K562 (cell line): ENCODE data around the gene CROCC2. TPM values are rescaled to one million over a fixed set of nuclear protein-coding genes. Genes with fewer than 3 reads are reported as not detected.

Source experiments
- ATAC-seq: fragments of 200-7000 bp; cut with Tn5 transposase; 3 replicates; pipeline ENCODE4 v1.9.1; 2020; ENCODE audit warnings: moderate library complexity
- BruUV-seq: library from RNA; stranded (reverse); fragments of 400-500 nt; replicated peaks from 2 replicates; lab custom pipeline; 2021; lab: Mats Ljungman, UMichigan
- CTCF ChIA-PET: fragments of 300-600 bp; formaldehyde crosslinking; extraction: SDS; loops from one replicate; lab custom pipeline; 2021; ENCODE audit warnings: low intra/inter-chr PET ratio; lab: Yijun Ruan, JAX
- POLR2A ChIA-PET: fragments of 300-600, 350-650 bp; sonication (Branson Sonifier 250); formaldehyde crosslinking; extraction: SDS; loops from one replicate; lab custom pipeline; 2021; ENCODE audit warnings: antibody characterized with exemption, inconsistent platforms; lab: Yijun Ruan, JAX
- DNase-seq, 4 experiments: peaks; one replicate each; pipeline versions ENCODE4 v3.0.0 to v3.0.0-alpha.2; 2011 to 2018; ENCODE audit warnings: low spot score in 3 of 4, mixed read lengths in 3 of 4; ENCODE audit errors: extremely low read depth in 1 of 4
- FAIRE-seq: peaks from 2 replicates; lab custom pipeline; 2011; peaks lifted over from hg19 to GRCh38; lab: Jason Lieb, UNC
- H2AFZ ChIP-seq: 2 replicates; pipeline ENCODE4 v1.6.0; 2011; ENCODE audit warnings: low read depth, low read length, control low read depth, inconsistent platforms
- H3K27ac ChIP-seq: fragments of 200-600 bp; 3 replicates; pipeline ENCODE4 v1.8.0; 2011; ENCODE audit warnings: low read depth, mild to moderate bottlenecking, control low read depth, inconsistent platforms, low read length, moderate library complexity, mixed read lengths; ENCODE audit errors: extremely low read depth
- H3K27me3 ChIP-seq, 2 experiments: fragments of 300-600 bp in 1 of 2; 2 replicates in 1 of 2; 3 replicates in 1 of 2; pipeline versions ENCODE4 v1.6.0 to v1.8.0; 2011; ENCODE audit warnings: inconsistent platforms in 2 of 2, low read length in 2 of 2, mild to moderate bottlenecking in 1 of 2, mixed read lengths in 1 of 2, moderate library complexity in 1 of 2; ENCODE audit not compliant: control insufficient read depth in 2 of 2, insufficient read depth in 2 of 2
- H3K36me3 ChIP-seq: fragments of 300-600 bp; 3 replicates; pipeline ENCODE4 v1.8.0; 2011; ENCODE audit warnings: mild to moderate bottlenecking, low read length, inconsistent platforms; ENCODE audit not compliant: control insufficient read depth, insufficient read depth
- H3K4me1 ChIP-seq, 2 experiments: fragments of 200-600 bp in 1 of 2; replicated peaks in 1 of 2; 2 replicates in 1 of 2; 3 replicates in 1 of 2; pipeline versions ENCODE4 v1.5.1 to v1.8.0; 2011; ENCODE audit warnings: inconsistent platforms in 2 of 2, low read length in 2 of 2, mild to moderate bottlenecking in 1 of 2, mixed read lengths in 1 of 2, moderate library complexity in 1 of 2; ENCODE audit not compliant: control insufficient read depth in 2 of 2, insufficient read depth in 2 of 2
- H3K4me2 ChIP-seq: 2 replicates; pipeline ENCODE4 v1.6.1; 2011; ENCODE audit warnings: low read length, control low read depth, inconsistent platforms, mixed read lengths; ENCODE audit not compliant: insufficient read depth
- H3K4me3 ChIP-seq: fragments of 200-600 bp; sonication (generic), shearing (Covaris generic); 2 replicates; pipeline ENCODE4 v1.5.1; 2016; ENCODE audit warnings: control low read depth, inconsistent platforms
- H3K79me2 ChIP-seq: fragments of 200-600 bp; 3 replicates; pipeline ENCODE4 v1.8.0; 2011; ENCODE audit warnings: low read length, inconsistent platforms; ENCODE audit not compliant: control insufficient read depth, insufficient read depth
- H3K9ac ChIP-seq, 2 experiments: 2 replicates each; pipeline versions ENCODE4 v1.6.0 to v1.6.1; 2011; ENCODE audit warnings: low read depth in 2 of 2, low read length in 2 of 2, control low read depth in 1 of 2, inconsistent platforms in 1 of 2, mild to moderate bottlenecking in 1 of 2, mixed read lengths in 1 of 2; ENCODE audit not compliant: insufficient read depth in 1 of 2
- H3K9me1 ChIP-seq: one replicate; pipeline ENCODE4 v1.6.0; 2011; ENCODE audit warnings: inconsistent platforms, mild to moderate bottlenecking, low read length, moderate library complexity; ENCODE audit not compliant: control insufficient read depth, insufficient read depth
- H3K9me3 ChIP-seq: replicated peaks from 2 replicates; pipeline ENCODE4 v1.5.1; 2011; ENCODE audit warnings: low read depth, low read length, inconsistent platforms; ENCODE audit not compliant: control insufficient read depth, insufficient read depth
- H4K20me1 ChIP-seq: replicated peaks from 2 replicates; pipeline ENCODE4 v1.6.1; 2011; ENCODE audit warnings: low read length, inconsistent platforms, mixed read lengths; ENCODE audit not compliant: control insufficient read depth, insufficient read depth
- ARID3B ChIP-seq: fragments of 250-450 bp; sonication (Bioruptor Pico); IDR thresholded peaks from 2 replicates; pipeline ENCODE4 v1.4.0; 2020; ENCODE audit warnings: borderline replicate concordance
- ATF3 ChIP-seq, 2 experiments: fragments of 450-650 bp in 1 of 2; sonication (generic) in 1 of 2; formaldehyde crosslinking in 1 of 2; IDR thresholded peaks in 1 of 2; conservative IDR thresholded peaks in 1 of 2; 2 replicates each; pipeline versions ENCODE4 v1.6.1 to v1.8.1; 2016 to 2023; ENCODE audit warnings: mild to moderate bottlenecking in 2 of 2, moderate library complexity in 2 of 2, inconsistent platforms in 1 of 2, missing genetic modification reagents in 1 of 2
- HINFP ChIP-seq: fragments of 450-650 bp; conservative IDR thresholded peaks from 2 replicates; pipeline ENCODE4 v1.6.1; 2016; ENCODE audit warnings: missing genetic modification characterization, low read depth, mild to moderate bottlenecking, control low read depth, missing compliant biosample characterization
- MBD2 ChIP-seq: sonication (generic); IDR thresholded peaks from 2 replicates; pipeline ENCODE4 v1.6.1; 2016; ENCODE audit warnings: low read depth, borderline replicate concordance
- NR2C1 ChIP-seq, 2 experiments: fragments of 450-650 bp; IDR thresholded peaks; 2 replicates each; pipeline ENCODE4 v1.6.1; 2017; ENCODE audit warnings: mild to moderate bottlenecking in 2 of 2, antibody characterized with exemption in 1 of 2, inconsistent platforms in 1 of 2, missing compliant biosample characterization in 1 of 2, missing genetic modification characterization in 1 of 2
- SREBF1 ChIP-seq: fragments of 150-350 bp; IDR thresholded peaks from 2 replicates; pipeline ENCODE4 v1.6.1; 2014; ENCODE audit warnings: antibody characterized with exemption, low read depth, low read length, borderline replicate concordance
- TFE3 ChIP-seq: fragments of 450-650 bp; formaldehyde crosslinking; IDR thresholded peaks from 2 replicates; pipeline ENCODE4 v1.4.0; 2020; ENCODE audit warnings: mild to moderate bottlenecking, mixed read lengths
- YBX1 ChIP-seq: fragments of 450-650 bp; IDR thresholded peaks from 2 replicates; pipeline ENCODE4 v1.7.1; 2016; ENCODE audit warnings: mild to moderate bottlenecking
- ZBED1 ChIP-seq: IDR thresholded peaks from 2 replicates; pipeline ENCODE4 v1.6.1; 2014
- ZBTB1 ChIP-seq: sonication (generic); formaldehyde crosslinking; IDR thresholded peaks from 2 replicates; pipeline ENCODE4 v1.8.1; 2023; ENCODE audit warnings: missing genetic modification reagents, low read depth, mild to moderate bottlenecking, borderline replicate concordance
- ZBTB34 ChIP-seq: fragments of 250-450 bp; sonication (Bioruptor Pico); IDR thresholded peaks from 2 replicates; pipeline ENCODE4 v1.8.0; 2021; ENCODE audit warnings: mild to moderate bottlenecking, moderate library complexity
- ZNF316 ChIP-seq: fragments of 450-650 bp; IDR thresholded peaks from 2 replicates; pipeline ENCODE4 v1.6.1; 2016
- ZNF830 ChIP-seq: fragments of 250-450 bp; sonication (Bioruptor Pico); IDR thresholded peaks from 2 replicates; pipeline ENCODE4 v1.5.0; 2021; ENCODE audit warnings: mild to moderate bottlenecking
- WGBS: fragments of 100-300 bp; shearing (Covaris generic); methylation state at CpG from one replicate; pipeline ENCODE4 v1.1.6; 2016; ENCODE audit warnings: low coverage, mixed read lengths; ENCODE audit not compliant: insufficient coverage; ENCODE audit errors: missing lambda C conversion rate; 5-methylcytosine and 5-hydroxymethylcytosine counted together
- in situ Hi-C: fragments of 300-500 bp; cut with MboI; formaldehyde crosslinking; loops from 4 replicates; pipeline ENCODE4 v1.15.0; 2018; ENCODE audit warnings: inconsistent platforms, mixed read lengths
- intact Hi-C: fragments of 100-400 bp; cut with micrococcal nuclease; formaldehyde crosslinking; loops from 2 replicates; pipeline ENCODE4 v1.14.2; 2022
- polyA plus RNA-seq, 8 experiments: library from polyadenylated mRNA; depleted of rRNA in 4 of 8; stranded (reverse) in 5 of 8; unstranded in 3 of 8; fragments of >200 nt; fragmentation: Nextera tagmentation in 2 of 8; fragmentation: Illumina TruSeq in 1 of 8; extraction: Ambion mirVana in 2 of 8; extraction: Trizol in 1 of 8; gene quantifications; 2 replicates each; pipeline versions ENCODE4 v1.2.1 to v1.2.3, GENCODE V29; 2011 to 2014; ENCODE audit warnings: inconsistent platforms in 1 of 8, missing spikeins in 1 of 8
- total RNA-seq, 7 experiments: library from RNA; depleted of rRNA in 6 of 7; stranded (reverse); fragments of >200 nt in 6 of 7; fragmentation: Illumina TruSeq in 2 of 7; extraction: Trizol in 2 of 7; gene quantifications; 2 replicates each; pipeline versions ENCODE4 v1.2.1 to v1.2.3, GENCODE V29; 2011 to 2021; ENCODE audit warnings: low replicate concordance in 1 of 7

The CROCC2 gene
- total and polyA plus RNA-seq, 9 of the 15 experiments (the other 6 are each of a cell fraction or from before 2014, with no cell fraction given): not detected

GRCh38 chr2:241033994-241034393, 127.9 kb downstream of the CROCC2 start (continued):
- TF ChIP-seq ATF3 (IDR thresholded peaks at IDR 0.05) (no peak), ATF3 (CRISPR knock-in tag; conservative IDR thresholded peaks at IDR 0.05) (no peak)

GRCh38 chr2:241034490-241035141, 128.5 kb downstream of the CROCC2 start:
- POLR2A ChIA-PET: no interaction called here
- in situ Hi-C loops: no loop called here
- TF ChIP-seq NR2C1 (IDR thresholded peaks at IDR 0.05): no peak
- TF ChIP-seq NR2C1 (tag; IDR thresholded peaks at IDR 0.05): no peak
- no peak for TF ChIP-seq SREBF1
- no peak for TF ChIP-seq MBD2
- no peak for TF ChIP-seq YBX1
- TF ChIP-seq TFE3 (CRISPR knock-in tag): no peak
- no peak for TF ChIP-seq ARID3B (CRISPR knock-in tag)
- TF ChIP-seq ZBTB34: no peak
- TF ChIP-seq ZBED1: no peak
- no peak for TF ChIP-seq ZBTB1
- TF ChIP-seq ZNF316: no peak
- TF ChIP-seq HINFP (tag): no peak
- TF ChIP-seq ZNF830: no peak

More at GRCh38 chr2:241034490-241035141, 128.5 kb downstream of the CROCC2 start:
- intact Hi-C loops: no loop called here
- H3K27me3 ChIP-seq: peaks cover 0 to 52% of the 10 kb centered on the region in 2 experiments; a peak in 2 of 5 replicates
- FAIRE-seq (no peak), DNase-seq (no peak), ATAC-seq (no peak)
- H3K79me2 ChIP-seq: no peaks in the 10 kb centered on the region
- CTCF ChIA-PET: no interaction called here
- H3K4me3 ChIP-seq: no peak overlapping the region
- no peaks in the 10 kb centered on the region for H3K9me3 ChIP-seq
- 40% methylated on average over 17 of the region's 22 CpGs for WGBS
- no peak overlapping the region for H3K4me2 ChIP-seq
- H3K36me3 ChIP-seq: no peaks in the 10 kb centered on the region
- H3K9me1 ChIP-seq: no peaks in the 10 kb centered on the region
- H4K20me1 ChIP-seq: no peaks in the 10 kb centered on the region; the same call in 1 of the 2 replicates
- no TSS peak for BruUV-seq
- no peak overlapping the region for H3K27ac ChIP-seq
- H2AFZ ChIP-seq: no peak overlapping the region
- H3K4me1 ChIP-seq: peaks cover 0 to 25% of the 10 kb centered on the region in 2 experiments; a peak in 2 of 5 replicates
- H3K9ac ChIP-seq: no peak overlapping the region
